DND-41 (cell line): ENCODE results near the gene LRRC59.

Experiments
- ATAC-seq: fragments of 200-7000 bp; cut with Tn5 transposase; 3 replicates; pipeline ENCODE4 v1.9.1; 2021; ENCODE audit warnings: low read depth; ENCODE audit not compliant: insufficient read depth
- DNase-seq: peaks from one replicate; pipeline ENCODE4 v3.0.0-alpha.2; 2020
- H2AFZ ChIP-seq: 2 replicates; pipeline ENCODE4 v1.6.0; 2012; ENCODE audit warnings: low read depth, low read length
- H3K27ac ChIP-seq: 2 replicates; pipeline ENCODE4 v1.5.1; 2012; ENCODE audit warnings: low read length, inconsistent platforms
- H3K27me3 ChIP-seq: fragments of 200-600 bp; sonication (generic); 2 replicates; pipeline ENCODE4 v1.6.0; 2012; ENCODE audit warnings: low read length, mild to moderate bottlenecking, inconsistent platforms; ENCODE audit not compliant: insufficient read depth, poor library complexity
- H3K36me3 ChIP-seq: 2 replicates; pipeline ENCODE4 v1.5.1; 2012; ENCODE audit warnings: low read length, inconsistent platforms; ENCODE audit not compliant: insufficient read depth
- H3K4me1 ChIP-seq: 2 replicates; pipeline ENCODE4 v1.5.1; 2012; ENCODE audit warnings: mild to moderate bottlenecking, low read length; ENCODE audit not compliant: insufficient read depth
- H3K4me2 ChIP-seq: 2 replicates; pipeline ENCODE4 v1.6.0; 2012; ENCODE audit warnings: mild to moderate bottlenecking, moderate library complexity, low read length, inconsistent platforms; ENCODE audit not compliant: insufficient read depth
- H3K4me3 ChIP-seq, 2 experiments: fragments of 200-600 bp in 1 of 2; shearing (Covaris generic) in 1 of 2; 2 replicates each; pipeline ENCODE4 v1.5.1; 2012 to 2016; ENCODE audit warnings: inconsistent platforms in 2 of 2, low read length in 2 of 2, mild to moderate bottlenecking in 2 of 2, low read depth in 1 of 2, moderate library complexity in 1 of 2
- H3K79me2 ChIP-seq: 2 replicates; pipeline ENCODE4 v1.6.0; 2012; ENCODE audit warnings: low read length, inconsistent platforms; ENCODE audit not compliant: insufficient read depth
- H3K9ac ChIP-seq: 2 replicates; pipeline ENCODE4 v1.6.0; 2012; ENCODE audit warnings: low read depth, mild to moderate bottlenecking, inconsistent platforms, low read length, moderate library complexity
- H3K9me3 ChIP-seq: 2 replicates; pipeline ENCODE4 v1.5.1; 2012; ENCODE audit warnings: low read length, moderate library complexity, mild to moderate bottlenecking, inconsistent platforms; ENCODE audit not compliant: insufficient read depth, severe bottlenecking
- H4K20me1 ChIP-seq: 2 replicates; pipeline ENCODE4 v1.6.0; 2012; ENCODE audit warnings: low read length; ENCODE audit not compliant: insufficient read depth
- EZH2 ChIP-seq: IDR thresholded peaks from 3 replicates; pipeline ENCODE4 v1.6.1; 2012; ENCODE audit warnings: borderline replicate concordance, low read depth, mild to moderate bottlenecking, moderate library complexity, low read length, inconsistent platforms; ENCODE audit not compliant: severe bottlenecking
- TF ChIP-seq, protein P1 (sequence below): IDR thresholded peaks from 2 replicates; pipeline ENCODE4 v1.5.1; 2012; ENCODE audit warnings: borderline replicate concordance, low read length, moderate library complexity, mild to moderate bottlenecking; ENCODE audit not compliant: poor library complexity, severe bottlenecking; ENCODE audit errors: extremely low read depth

The LRRC59 gene

DNA sequence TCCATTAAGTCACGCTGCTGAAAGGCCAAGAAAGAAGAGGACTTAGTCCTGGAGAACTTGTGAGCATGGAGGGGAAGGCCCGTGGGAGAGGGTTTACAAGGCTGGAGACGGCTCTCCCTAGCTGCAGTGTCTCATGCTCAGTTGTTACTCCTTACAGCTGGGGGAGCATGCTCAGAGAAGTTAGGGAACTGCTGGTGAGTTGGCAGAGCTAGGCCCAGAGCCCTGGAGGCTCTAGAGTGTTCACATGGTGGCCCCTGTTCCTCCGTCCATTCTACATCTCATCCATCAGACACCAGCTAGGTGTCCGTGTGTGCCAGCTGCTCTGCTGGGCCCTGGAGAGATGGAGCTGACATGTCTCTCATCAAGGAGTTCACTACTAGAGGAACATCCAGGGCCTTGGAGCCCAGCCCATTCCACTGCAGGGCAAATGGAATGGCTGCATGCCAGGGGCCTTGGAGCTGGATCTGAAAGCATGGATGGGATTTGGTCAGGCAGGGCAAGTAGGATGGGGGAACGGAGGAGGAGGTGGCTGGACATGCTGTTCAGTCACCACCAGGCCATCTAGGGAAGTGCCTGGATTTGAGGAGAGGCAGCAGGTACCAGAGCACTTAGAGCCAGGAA, 45.1 kb downstream of the LRRC59 start:
- Histone ChIP-seq H3K27me3 (no peaks in the 10 kb centered on the region), H3K79me2 (peaks cover 46% of the 10 kb centered on the region), H3K9ac (no peak overlapping the region), H3K4me2 (no peak overlapping the region), H2AFZ (no peak overlapping the region), H3K4me3 (no peak overlapping the region), H3K4me1 (peaks cover 6% of the 10 kb centered on the region), H3K9me3 (no peaks in the 10 kb centered on the region), H3K27ac (no peak overlapping the region), H3K36me3 (peaks cover 53% of the 10 kb centered on the region), H4K20me1 (peaks cover 46% of the 10 kb centered on the region; the same call in 1 of the 2 replicates)
- ATAC-seq (no peak), DNase-seq (no peak)
- TF ChIP-seq EZH2: no peak
- TF ChIP-seq, protein P1, sequence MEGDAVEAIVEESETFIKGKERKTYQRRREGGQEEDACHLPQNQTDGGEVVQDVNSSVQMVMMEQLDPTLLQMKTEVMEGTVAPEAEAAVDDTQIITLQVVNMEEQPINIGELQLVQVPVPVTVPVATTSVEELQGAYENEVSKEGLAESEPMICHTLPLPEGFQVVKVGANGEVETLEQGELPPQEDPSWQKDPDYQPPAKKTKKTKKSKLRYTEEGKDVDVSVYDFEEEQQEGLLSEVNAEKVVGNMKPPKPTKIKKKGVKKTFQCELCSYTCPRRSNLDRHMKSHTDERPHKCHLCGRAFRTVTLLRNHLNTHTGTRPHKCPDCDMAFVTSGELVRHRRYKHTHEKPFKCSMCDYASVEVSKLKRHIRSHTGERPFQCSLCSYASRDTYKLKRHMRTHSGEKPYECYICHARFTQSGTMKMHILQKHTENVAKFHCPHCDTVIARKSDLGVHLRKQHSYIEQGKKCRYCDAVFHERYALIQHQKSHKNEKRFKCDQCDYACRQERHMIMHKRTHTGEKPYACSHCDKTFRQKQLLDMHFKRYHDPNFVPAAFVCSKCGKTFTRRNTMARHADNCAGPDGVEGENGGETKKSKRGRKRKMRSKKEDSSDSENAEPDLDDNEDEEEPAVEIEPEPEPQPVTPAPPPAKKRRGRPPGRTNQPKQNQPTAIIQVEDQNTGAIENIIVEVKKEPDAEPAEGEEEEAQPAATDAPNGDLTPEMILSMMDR: no peak

GRCh38 chr17:50350733-50351132, 46.6 kb downstream of the LRRC59 start:
- no peak overlapping the region for H3K27ac ChIP-seq
- peaks cover 56% of the 10 kb centered on the region for H3K79me2 ChIP-seq
- H3K9me3 ChIP-seq: no peaks in the 10 kb centered on the region
- peaks cover 39% of the 10 kb centered on the region for H3K36me3 ChIP-seq
- no peaks in the 10 kb centered on the region for H3K27me3 ChIP-seq
- peaks cover 40% of the 10 kb centered on the region; the same call in 1 of the 2 replicates for H4K20me1 ChIP-seq
- H3K4me1 ChIP-seq: peaks cover 12% of the 10 kb centered on the region
- no peak overlapping the region for H3K4me3 ChIP-seq
- H3K9ac ChIP-seq: no peak overlapping the region
- DNase-seq: no peak
- no peak for ATAC-seq
- no peak overlapping the region for H3K4me2 ChIP-seq
- H2AFZ ChIP-seq: no peak overlapping the region
- TF ChIP-seq, protein P1: no peak
- no peak for TF ChIP-seq EZH2

DNA sequence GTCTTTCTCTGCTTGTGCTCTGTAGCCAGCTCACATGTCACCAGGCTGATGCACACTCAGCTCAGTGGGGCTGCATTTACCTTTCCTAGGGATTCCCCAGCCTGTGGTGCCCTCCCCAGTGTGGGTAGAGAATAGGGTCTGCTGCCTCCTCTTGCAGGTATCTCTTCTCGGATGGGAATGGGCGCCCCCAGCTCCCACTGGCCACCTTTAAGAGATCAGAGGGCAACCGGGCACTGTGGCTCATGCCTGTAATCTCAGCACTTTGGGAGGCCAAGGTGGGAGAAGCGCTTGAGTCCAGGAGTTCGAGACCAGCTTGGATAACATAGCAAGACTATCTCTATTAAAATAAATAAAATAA, 48.1 kb downstream of the LRRC59 start:
- H3K4me2 ChIP-seq: no peak overlapping the region
- DNase-seq: no peak
- TF ChIP-seq, protein P1: no peak
- TF ChIP-seq EZH2: no peak
- H3K27me3 ChIP-seq: no peaks in the 10 kb centered on the region
- H3K79me2 ChIP-seq: peaks cover 56% of the 10 kb centered on the region
- H3K9me3 ChIP-seq: no peaks in the 10 kb centered on the region
- H3K27ac ChIP-seq: no peak overlapping the region
- peaks cover 24% of the 10 kb centered on the region for H3K4me1 ChIP-seq
- H2AFZ ChIP-seq: no peak overlapping the region
- H4K20me1 ChIP-seq: peaks cover 37% of the 10 kb centered on the region; the same call in 1 of the 2 replicates
- H3K9ac ChIP-seq: no peak overlapping the region
- H3K4me3 ChIP-seq: no peak overlapping the region
- peaks cover 24% of the 10 kb centered on the region for H3K36me3 ChIP-seq
- no peak for ATAC-seq
